GM12891 (cell line): ENCODE data around the gene EHD1.

ENCODE experiments used
- PAX5 ChIP-seq: IDR thresholded peaks from 2 replicates; pipeline ENCODE4 v1.6.1; 2011; ENCODE audit warnings: low read length, moderate library complexity, mild to moderate bottlenecking; ENCODE audit not compliant: insufficient read depth, severe bottlenecking
- POLR2A ChIP-seq: IDR thresholded peaks from 2 replicates; pipeline ENCODE4 v1.6.1; 2011; ENCODE audit warnings: low read depth, low read length, control low read depth
- POLR2AphosphoS5 ChIP-seq: IDR thresholded peaks from 2 replicates; pipeline ENCODE4 v1.6.1; 2011; ENCODE audit warnings: low read depth, low read length, control low read depth
- POU2F2 ChIP-seq: IDR thresholded peaks from 2 replicates; pipeline ENCODE4 v1.6.1; 2011; ENCODE audit warnings: low read depth, mild to moderate bottlenecking, control low read depth, low read length, moderate library complexity
- TAF1 ChIP-seq: IDR thresholded peaks from 2 replicates; pipeline ENCODE4 v1.6.1; 2011; ENCODE audit warnings: low read depth, low read length, control low read depth

- TF ChIP-seq TAF1 (no peak), POU2F2 (no peak), POLR2AphosphoS5 (no peak), POLR2A (no peak), PAX5 (no peak)
Observed at GRCh38 chr11:64923151-64923661, 44.8 kb upstream of the EHD1 start.
